Endothelial cell of umbilical vein (primary cell): ENCODE results near the gene PLA2G1B. TPM values are rescaled to one million over a fixed set of nuclear protein-coding genes. Genes with fewer than 3 reads are reported as not detected.

Experiments used
- BruUV-seq: library from RNA; stranded (reverse); fragments of 400-500 nt; replicated peaks from 2 replicates; lab custom pipeline; 2021; lab: Mats Ljungman, UMichigan
- CTCF ChIA-PET: fragments of 300-600, 350-600 bp; sonication (Branson Sonifier 250); formaldehyde crosslinking; loops from one replicate; lab custom pipeline; 2021; ENCODE audit warnings: antibody characterized with exemption, inconsistent platforms; lab: Charles Lee
- POLR2A ChIA-PET: fragments of 300-600, 350-600 bp; sonication (Branson Sonifier 250); formaldehyde crosslinking; loops from one replicate; lab custom pipeline; 2021; ENCODE audit warnings: antibody characterized with exemption, inconsistent platforms; lab: Charles Lee
- DNase-seq: peaks from one replicate; pipeline ENCODE4 v3.0.0-alpha.2; 2011; ENCODE audit warnings: low read depth, low spot score
- FAIRE-seq: peaks from 2 replicates; lab custom pipeline; 2011; peaks lifted over from hg19 to GRCh38; lab: Jason Lieb, UNC
- H2AFZ ChIP-seq: 2 replicates; pipeline ENCODE4 v1.6.0; 2012; ENCODE audit warnings: low read depth, low read length, control low read depth, inconsistent platforms
- H3K27ac ChIP-seq: 2 replicates; pipeline ENCODE4 v1.5.1; 2011; ENCODE audit warnings: low read depth, mild to moderate bottlenecking, control low read depth, low read length, moderate library complexity; ENCODE audit not compliant: insufficient read depth
- H3K27me3 ChIP-seq, 2 experiments: 2 replicates each; pipeline versions ENCODE4 v1.6.0 to v1.6.1; 2011; ENCODE audit warnings: low read length in 2 of 2, mixed read lengths in 1 of 2; ENCODE audit not compliant: control insufficient read depth in 2 of 2, insufficient read depth in 2 of 2
- H3K36me3 ChIP-seq, 2 experiments: 2 replicates in 1 of 2; 3 replicates in 1 of 2; pipeline ENCODE4 v1.5.1; 2011; ENCODE audit warnings: low read length in 2 of 2, mild to moderate bottlenecking in 1 of 2, moderate library complexity in 1 of 2; ENCODE audit not compliant: control insufficient read depth in 2 of 2, insufficient read depth in 2 of 2; ENCODE audit errors: extremely low read depth in 1 of 2
- H3K4me1 ChIP-seq: 3 replicates; pipeline ENCODE4 v1.5.1; 2011; ENCODE audit warnings: mild to moderate bottlenecking, low read length; ENCODE audit not compliant: control insufficient read depth, insufficient read depth; ENCODE audit errors: extremely low read depth
- H3K4me2 ChIP-seq: 2 replicates; pipeline ENCODE4 v1.6.1; 2011; ENCODE audit warnings: low read length, control low read depth, mixed read lengths; ENCODE audit not compliant: insufficient read depth
- H3K4me3 ChIP-seq, 3 experiments: fragments of 200-600 bp in 1 of 3; sonication (generic), shearing (Covaris generic) in 1 of 3; replicated peaks in 1 of 3; 2 replicates each; pipeline ENCODE4 v1.5.1; 2011 to 2016; ENCODE audit warnings: control low read depth in 3 of 3, low read length in 3 of 3, mild to moderate bottlenecking in 2 of 3, inconsistent platforms in 1 of 3, low read depth in 1 of 3, moderate library complexity in 1 of 3; ENCODE audit not compliant: insufficient read depth in 1 of 3
- H3K79me2 ChIP-seq: 2 replicates; pipeline ENCODE4 v1.6.0; 2012; ENCODE audit warnings: low read length, inconsistent platforms; ENCODE audit not compliant: control insufficient read depth, insufficient read depth
- H3K9ac ChIP-seq: replicated peaks from 2 replicates; pipeline ENCODE3; 2011; ENCODE audit warnings: low read length, control low read depth; ENCODE audit not compliant: insufficient read depth; ENCODE audit errors: extremely low read depth
- H3K9me1 ChIP-seq: replicated peaks from 3 replicates; pipeline ENCODE4 v1.6.0; 2011; ENCODE audit warnings: mild to moderate bottlenecking, low read length; ENCODE audit not compliant: control insufficient read depth, insufficient read depth; ENCODE audit errors: extremely low read depth
- H3K9me3 ChIP-seq: replicated peaks from 2 replicates; pipeline ENCODE4 v1.5.1; 2012; ENCODE audit warnings: low read length, inconsistent platforms; ENCODE audit not compliant: control insufficient read depth, insufficient read depth
- H4K20me1 ChIP-seq: replicated peaks from 2 replicates; pipeline ENCODE3; 2011; ENCODE audit warnings: mild to moderate bottlenecking, low read length; ENCODE audit not compliant: control insufficient read depth, insufficient read depth; ENCODE audit errors: extremely low read depth
- CTCF ChIP-seq, 2 donors: IDR thresholded peaks; 1 replicate in 1 of 2; 2 replicates in 1 of 2; pipeline ENCODE4 v1.5.1; 2011; ENCODE audit warnings: low read length in 2 of 2, mild to moderate bottlenecking in 2 of 2, moderate library complexity in 2 of 2, control low read depth in 1 of 2, inconsistent platforms in 1 of 2, low read depth in 1 of 2; ENCODE audit not compliant: insufficient read depth in 1 of 2; ENCODE audit errors: extremely low read depth in 1 of 2
- EZH2 ChIP-seq: IDR thresholded peaks from 2 replicates; pipeline ENCODE4 v1.6.1; 2012; ENCODE audit warnings: borderline replicate concordance, low read depth, mild to moderate bottlenecking, moderate library complexity, low read length, inconsistent platforms; ENCODE audit not compliant: severe bottlenecking
- FOS ChIP-seq: IDR thresholded peaks from 2 replicates; pipeline ENCODE4 v1.6.1; 2011; ENCODE audit warnings: mild to moderate bottlenecking, low read length, moderate library complexity, borderline replicate concordance; ENCODE audit not compliant: insufficient read depth
- GATA2 ChIP-seq: IDR thresholded peaks from 2 replicates; pipeline ENCODE4 v1.7.0; 2011; ENCODE audit warnings: low read depth, mild to moderate bottlenecking, moderate library complexity, mixed read lengths, low read length; ENCODE audit not compliant: insufficient read length, insufficient read depth
- JUN ChIP-seq: IDR thresholded peaks from 2 replicates; pipeline ENCODE4 v1.6.1; 2011; ENCODE audit warnings: borderline replicate concordance, low read depth; ENCODE audit not compliant: insufficient read length, insufficient read depth
- MYC ChIP-seq: IDR thresholded peaks from one replicate; pipeline ENCODE4 v1.6.1; 2011; ENCODE audit warnings: mild to moderate bottlenecking, low read depth, low read length
- POLR2A ChIP-seq: IDR thresholded peaks from 2 replicates; pipeline ENCODE4 v1.6.1; 2012; ENCODE audit warnings: low read depth, mild to moderate bottlenecking, control low read depth, low read length
- POLR2AphosphoS5 ChIP-seq: IDR thresholded peaks from 2 replicates; pipeline ENCODE4 v1.6.1; 2012; ENCODE audit warnings: low read depth, mild to moderate bottlenecking, control low read depth, low read length, moderate library complexity; ENCODE audit not compliant: insufficient read depth
- dilution Hi-C: fragments of 300-500 bp; cut with MboI; formaldehyde crosslinking; loops from one replicate; pipeline ENCODE4 v1.15.0; 2019; ENCODE audit warnings: low sequenced_read_pairs; ENCODE audit not compliant: extremely low pct_ligation_motif_present
- intact Hi-C: fragments of 100-400 bp; cut with micrococcal nuclease; formaldehyde crosslinking; loops from one replicate; pipeline ENCODE4 v1.10.0; 2022
- polyA plus RNA-seq, 4 experiments: library from polyadenylated mRNA; depleted of rRNA in 3 of 4; stranded (reverse) in 3 of 4; unstranded in 1 of 4; fragments of >200 nt; gene quantifications; 2 replicates each; pipeline versions ENCODE4 v1.2.1 to v1.2.3, GENCODE V29; 2011 to 2012; ENCODE audit warnings: missing spikeins in 1 of 4
- total RNA-seq: library from RNA; stranded (reverse); gene quantifications from 2 replicates; pipeline ENCODE4 v1.2.3, GENCODE V29; 2021
- TF ChIP-seq, protein P1 (sequence below): IDR thresholded peaks from 2 replicates; pipeline ENCODE4 v1.6.1; 2011; ENCODE audit not compliant: insufficient read depth, insufficient read length

Gene PLA2G1B
- total and polyA plus RNA-seq, 2 donors (not counting 3 experiments of a cell fraction or from before 2014, with no cell fraction given) = not detected

DNA sequence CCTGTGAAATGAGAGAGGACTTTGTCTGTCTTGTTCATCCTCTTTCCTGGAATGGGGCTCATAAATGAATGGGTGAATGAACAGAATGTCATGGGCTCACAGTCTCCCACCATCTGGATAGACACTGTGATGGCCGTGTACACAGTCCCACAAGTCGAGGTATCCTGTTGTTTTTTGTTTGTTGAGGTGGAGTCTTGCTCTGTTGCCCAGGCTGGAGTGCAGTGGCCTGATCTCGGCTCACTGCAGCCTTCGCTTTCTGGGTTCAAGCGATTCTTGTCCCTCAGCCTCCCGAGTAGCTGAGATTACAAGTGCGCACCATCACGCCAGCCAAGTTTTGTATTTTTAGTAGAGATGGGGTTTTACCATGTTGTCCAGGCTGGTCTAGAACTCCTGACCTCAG lies 16.1 kb upstream of the PLA2G1B start:
- CTCF ChIA-PET = no interaction called here

More for the DNA sequence above, 16.1 kb upstream of the PLA2G1B start:
- H3K4me2 ChIP-seq = no peak overlapping the region
- no peaks in the 10 kb centered on the region for H4K20me1 ChIP-seq
- BruUV-seq = no TSS peak
- DNase-seq = no peak
- no peaks in the 10 kb centered on the region for H3K27me3 ChIP-seq
- intact Hi-C loops (no loop called here), dilution Hi-C loops (no loop called here)
- no peak overlapping the region for H3K27ac ChIP-seq
- POLR2A ChIA-PET = no interaction called here
- H3K4me1 ChIP-seq = no peaks in the 10 kb centered on the region
- no peak for FAIRE-seq
- no peaks in the 10 kb centered on the region for H3K79me2 ChIP-seq
- no peak overlapping the region for H3K9ac ChIP-seq
- no peak overlapping the region for H3K4me3 ChIP-seq
- no peaks in the 10 kb centered on the region for H3K9me3 ChIP-seq
- no peaks in the 10 kb centered on the region for H3K9me1 ChIP-seq
- H2AFZ ChIP-seq = no peak overlapping the region
- H3K36me3 ChIP-seq = no peaks in the 10 kb centered on the region
- no peak for TF ChIP-seq EZH2
- TF ChIP-seq MYC = no peak
- TF ChIP-seq CTCF (IDR thresholded peaks at IDR 0.05; ENCODE audit: extremely low read depth in 1 of 2, insufficient read depth in 1 of 2, low read depth in 1 of 2, low read length in 2 of 2) = no peak
- TF ChIP-seq POLR2AphosphoS5 = no peak
- TF ChIP-seq, protein P1, sequence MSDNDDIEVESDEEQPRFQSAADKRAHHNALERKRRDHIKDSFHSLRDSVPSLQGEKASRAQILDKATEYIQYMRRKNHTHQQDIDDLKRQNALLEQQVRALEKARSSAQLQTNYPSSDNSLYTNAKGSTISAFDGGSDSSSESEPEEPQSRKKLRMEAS = no peak
- TF ChIP-seq JUN = no peak
- TF ChIP-seq FOS = no peak
- no peak for TF ChIP-seq POLR2A
- TF ChIP-seq GATA2 = no peak
